IPS-NIHi7 (cell line): ENCODE measurements around the gene KNTC1.
"Not testable (repeated sequence)": the region's sequence is repeated elsewhere in the genome, so short reads cannot be mapped to it uniquely, and the experiment has no call there.

Experiments
- DNase-seq: peaks from one replicate; pipeline ENCODE4 v3.0.0; 2012; ENCODE audit warnings: mixed read lengths; ENCODE audit errors: extremely low spot score

Gene KNTC1

GRCh38 chr12:122526683-122527477, at the start of gene KNTC1, which contains the start of gene RSRC2:
Gene KNTC1, plus strand, starts transcription at chr12:122527249. Its CDS starts 2,815 bp downstream, at chr12:122530064.
Gene RSRC2, minus strand, starts transcription at chr12:122526936. Its CDS starts 83 bp downstream, at chr12:122526853.
- peak; percentile 99 for DNase-seq

GRCh38 chr12:122480753-122481152, 46.3 kb upstream of the KNTC1 start:
- DNase-seq = no peak

- no peak for DNase-seq
Observed at GRCh38 chr12:122481861-122482260, 45.2 kb upstream of the KNTC1 start.

GRCh38 chr12:122483969-122484368, 43.1 kb upstream of the KNTC1 start:
- no peak for DNase-seq

- not testable (repeated sequence) for DNase-seq
Observed at GRCh38 chr12:122484385-122484784, 42.7 kb upstream of the KNTC1 start.

GRCh38 chr12:122486360-122486759, 40.7 kb upstream of the KNTC1 start:
- not testable (repeated sequence) for DNase-seq

GRCh38 chr12:122486805-122487426, 40.1 kb upstream of the KNTC1 start:
- DNase-seq = no peak

- not testable (repeated sequence) for DNase-seq
Observed at GRCh38 chr12:122487807-122488206, 39.2 kb upstream of the KNTC1 start.

- no peak for DNase-seq
Observed at GRCh38 chr12:122489038-122489437, 38.0 kb upstream of the KNTC1 start.

- DNase-seq = no peak
Observed at GRCh38 chr12:122491991-122492390, 35.1 kb upstream of the KNTC1 start.

GRCh38 chr12:122493222-122493621, 33.8 kb upstream of the KNTC1 start:
- not testable (repeated sequence) for DNase-seq

GRCh38 chr12:122495258-122495657, 31.8 kb upstream of the KNTC1 start:
- no peak for DNase-seq

- DNase-seq = peak; percentile 32
Observed at GRCh38 chr12:122499991-122500684, 26.9 kb upstream of the KNTC1 start.

- DNase-seq = peak; percentile 93
Observed at GRCh38 chr12:122500685-122501488, 26.2 kb upstream of the KNTC1 start, which contains the start of gene ZCCHC8. Gene ZCCHC8, minus strand, starts transcription at chr12:122500932. Its CDS starts 92 bp downstream, at chr12:122500840.

- no peak for DNase-seq
Observed at GRCh38 chr12:122501489-122501989, 25.5 kb upstream of the KNTC1 start.

GRCh38 chr12:122503147-122503751, 23.8 kb upstream of the KNTC1 start:
- no peak for DNase-seq

GRCh38 chr12:122503783-122504590, 23.1 kb upstream of the KNTC1 start:
- no peak for DNase-seq

- no peak for DNase-seq
Observed at GRCh38 chr12:122505419-122506051, 21.5 kb upstream of the KNTC1 start.

GRCh38 chr12:122506393-122506938, 20.6 kb upstream of the KNTC1 start:
- no peak for DNase-seq
